DND-41 (cell line): ENCODE measurements around the gene C22orf31.

Experiments
- ATAC-seq: fragments of 200-7000 bp; cut with Tn5 transposase; 3 replicates; pipeline ENCODE4 v1.9.1; 2021; ENCODE audit warnings: low read depth; ENCODE audit not compliant: insufficient read depth
- DNase-seq: peaks from one replicate; pipeline ENCODE4 v3.0.0-alpha.2; 2020
- H2AFZ ChIP-seq: 2 replicates; pipeline ENCODE4 v1.6.0; 2012; ENCODE audit warnings: low read depth, low read length
- H3K27ac ChIP-seq: 2 replicates; pipeline ENCODE4 v1.5.1; 2012; ENCODE audit warnings: low read length, inconsistent platforms
- H3K27me3 ChIP-seq: fragments of 200-600 bp; sonication (generic); 2 replicates; pipeline ENCODE4 v1.6.0; 2012; ENCODE audit warnings: low read length, mild to moderate bottlenecking, inconsistent platforms; ENCODE audit not compliant: insufficient read depth, poor library complexity
- H3K36me3 ChIP-seq: 2 replicates; pipeline ENCODE4 v1.5.1; 2012; ENCODE audit warnings: low read length, inconsistent platforms; ENCODE audit not compliant: insufficient read depth
- H3K4me1 ChIP-seq: 2 replicates; pipeline ENCODE4 v1.5.1; 2012; ENCODE audit warnings: mild to moderate bottlenecking, low read length; ENCODE audit not compliant: insufficient read depth
- H3K4me2 ChIP-seq: 2 replicates; pipeline ENCODE4 v1.6.0; 2012; ENCODE audit warnings: mild to moderate bottlenecking, moderate library complexity, low read length, inconsistent platforms; ENCODE audit not compliant: insufficient read depth
- H3K4me3 ChIP-seq, 2 experiments: fragments of 200-600 bp in 1 of 2; shearing (Covaris generic) in 1 of 2; 2 replicates each; pipeline ENCODE4 v1.5.1; 2012 to 2016; ENCODE audit warnings: inconsistent platforms in 2 of 2, low read length in 2 of 2, mild to moderate bottlenecking in 2 of 2, low read depth in 1 of 2, moderate library complexity in 1 of 2
- H3K79me2 ChIP-seq: 2 replicates; pipeline ENCODE4 v1.6.0; 2012; ENCODE audit warnings: low read length, inconsistent platforms; ENCODE audit not compliant: insufficient read depth
- H3K9ac ChIP-seq: 2 replicates; pipeline ENCODE4 v1.6.0; 2012; ENCODE audit warnings: low read depth, mild to moderate bottlenecking, inconsistent platforms, low read length, moderate library complexity
- H3K9me3 ChIP-seq: 2 replicates; pipeline ENCODE4 v1.5.1; 2012; ENCODE audit warnings: low read length, moderate library complexity, mild to moderate bottlenecking, inconsistent platforms; ENCODE audit not compliant: insufficient read depth, severe bottlenecking
- H4K20me1 ChIP-seq: 2 replicates; pipeline ENCODE4 v1.6.0; 2012; ENCODE audit warnings: low read length; ENCODE audit not compliant: insufficient read depth
- EZH2 ChIP-seq: IDR thresholded peaks from 3 replicates; pipeline ENCODE4 v1.6.1; 2012; ENCODE audit warnings: borderline replicate concordance, low read depth, mild to moderate bottlenecking, moderate library complexity, low read length, inconsistent platforms; ENCODE audit not compliant: severe bottlenecking
- TF ChIP-seq, protein P1 (sequence below): IDR thresholded peaks from 2 replicates; pipeline ENCODE4 v1.5.1; 2012; ENCODE audit warnings: borderline replicate concordance, low read length, moderate library complexity, mild to moderate bottlenecking; ENCODE audit not compliant: poor library complexity, severe bottlenecking; ENCODE audit errors: extremely low read depth

Gene C22orf31

GRCh38 chr22:29081517-29082236 is 20.0 kb upstream of the C22orf31 start:
- Histone ChIP-seq H3K4me3 (no peak overlapping the region), H3K36me3 (no peaks in the 10 kb centered on the region; the same call in 1 of the 2 replicates)
- no peak for DNase-seq

GRCh38 chr22:29080106-29080975 is 18.7 kb upstream of the C22orf31 start:
- Histone ChIP-seq H2AFZ (peak overlapping the region; percentile 21; the same call in 1 of the 2 replicates), H3K9me3 (no peaks in the 10 kb centered on the region)
- DNase-seq, result no peak

More at GRCh38 chr22:29081517-29082236, 20.0 kb upstream of the C22orf31 start:
- ATAC-seq, result no peak
- Histone ChIP-seq H3K4me1 (peaks cover 58% of the 10 kb centered on the region), H3K27me3 (no peaks in the 10 kb centered on the region), H4K20me1 (no peaks in the 10 kb centered on the region), H3K27ac (peak overlapping the region; percentile 37), H3K79me2 (peaks cover 74% of the 10 kb centered on the region), H2AFZ (no peak overlapping the region), H3K4me2 (no peak overlapping the region), H3K9ac (no peak overlapping the region), H3K9me3 (no peaks in the 10 kb centered on the region)
- no peak for TF ChIP-seq EZH2
- TF ChIP-seq, protein P1, sequence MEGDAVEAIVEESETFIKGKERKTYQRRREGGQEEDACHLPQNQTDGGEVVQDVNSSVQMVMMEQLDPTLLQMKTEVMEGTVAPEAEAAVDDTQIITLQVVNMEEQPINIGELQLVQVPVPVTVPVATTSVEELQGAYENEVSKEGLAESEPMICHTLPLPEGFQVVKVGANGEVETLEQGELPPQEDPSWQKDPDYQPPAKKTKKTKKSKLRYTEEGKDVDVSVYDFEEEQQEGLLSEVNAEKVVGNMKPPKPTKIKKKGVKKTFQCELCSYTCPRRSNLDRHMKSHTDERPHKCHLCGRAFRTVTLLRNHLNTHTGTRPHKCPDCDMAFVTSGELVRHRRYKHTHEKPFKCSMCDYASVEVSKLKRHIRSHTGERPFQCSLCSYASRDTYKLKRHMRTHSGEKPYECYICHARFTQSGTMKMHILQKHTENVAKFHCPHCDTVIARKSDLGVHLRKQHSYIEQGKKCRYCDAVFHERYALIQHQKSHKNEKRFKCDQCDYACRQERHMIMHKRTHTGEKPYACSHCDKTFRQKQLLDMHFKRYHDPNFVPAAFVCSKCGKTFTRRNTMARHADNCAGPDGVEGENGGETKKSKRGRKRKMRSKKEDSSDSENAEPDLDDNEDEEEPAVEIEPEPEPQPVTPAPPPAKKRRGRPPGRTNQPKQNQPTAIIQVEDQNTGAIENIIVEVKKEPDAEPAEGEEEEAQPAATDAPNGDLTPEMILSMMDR, result no peak

GRCh38 chr22:29079218-29079901 is 17.7 kb upstream of the C22orf31 start:
- TF ChIP-seq EZH2, result no peak
- TF ChIP-seq, protein P1, result peak; percentile 23
- ATAC-seq, result peak; percentile 85
- H3K4me2 ChIP-seq, result peak overlapping the region; percentile 42
- H3K27me3 ChIP-seq, result no peaks in the 10 kb centered on the region
- H3K36me3 ChIP-seq, result peaks cover under 1% of the 10 kb centered on the region; the same call in 1 of the 2 replicates
- no peaks in the 10 kb centered on the region for H3K9me3 ChIP-seq
- H3K4me1 ChIP-seq, result peaks cover 81% of the 10 kb centered on the region
- H4K20me1 ChIP-seq, result 0 out of 2 replicates have a peak, but pooled peaks cover under 1% of the 10 kb centered on the region
- H3K27ac ChIP-seq, result peak overlapping the region; percentile 95
- peak overlapping the region; percentile 56 for H3K9ac ChIP-seq
- H3K79me2 ChIP-seq, result peaks cover 74% of the 10 kb centered on the region
- H2AFZ ChIP-seq, result peak overlapping the region; percentile 29; the same call in 1 of the 2 replicates
- H3K4me3 ChIP-seq, result peak overlapping the region in 1 of 2 experiments; percentile 25; a peak in 2 of 4 replicates
- DNase-seq, result peak; percentile 84

More at GRCh38 chr22:29080106-29080975, 18.7 kb upstream of the C22orf31 start:
- ATAC-seq, result no peak
- peaks cover 72% of the 10 kb centered on the region for H3K4me1 ChIP-seq
- H3K4me3 ChIP-seq, result peak overlapping the region in 1 of 2 experiments; percentile 22; a peak in 2 of 4 replicates
- peak overlapping the region; percentile 42 for H3K4me2 ChIP-seq
- H4K20me1 ChIP-seq, result no peaks in the 10 kb centered on the region
- H3K27ac ChIP-seq, result peak overlapping the region; percentile 95
- H3K36me3 ChIP-seq, result no peaks in the 10 kb centered on the region; the same call in 1 of the 2 replicates
- TF ChIP-seq, protein P1, result no peak
- TF ChIP-seq EZH2, result no peak
- H3K79me2 ChIP-seq, result peaks cover 74% of the 10 kb centered on the region
- H3K9ac ChIP-seq, result peak overlapping the region; percentile 56
- no peaks in the 10 kb centered on the region for H3K27me3 ChIP-seq
